Measurements from ENCODE around the gene DNAJC15. TPM values are rescaled to one million over a fixed set of nuclear protein-coding genes. Genes with fewer than 3 reads are reported as not detected.

Gene DNAJC15
- total RNA-seq, 4 donors from 2014 or later = 1.6 to 8.4 (median 4.1) TPM

DNA sequence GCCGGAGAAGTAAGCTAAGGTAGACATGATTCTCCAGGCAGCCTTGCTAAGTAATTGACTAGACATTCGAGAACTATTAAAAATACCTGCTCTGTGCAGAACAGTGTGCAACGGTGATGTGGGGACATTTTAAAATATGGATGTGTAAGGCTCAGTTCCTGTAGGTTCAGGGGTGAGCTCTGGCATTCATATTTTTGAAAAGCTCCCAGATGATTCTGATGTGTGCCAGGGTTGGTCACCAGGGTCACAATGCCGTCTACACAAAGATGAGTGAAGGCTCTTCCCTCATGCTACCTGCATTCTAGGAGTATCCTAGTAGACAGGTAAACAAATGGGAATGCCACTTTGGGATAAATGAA lies 30.6 kb upstream of the DNAJC15 start:
- DNase-seq (ENCODE audit: low spot score in 2 of 2) = no peak
- 56 to 68% methylated on average over 4 of the region's 4 CpGs for WGBS, 2 donors
- intact Hi-C loops (cut with DNase I; ENCODE audit: low total_unique reads) = no loop called here

DNA sequence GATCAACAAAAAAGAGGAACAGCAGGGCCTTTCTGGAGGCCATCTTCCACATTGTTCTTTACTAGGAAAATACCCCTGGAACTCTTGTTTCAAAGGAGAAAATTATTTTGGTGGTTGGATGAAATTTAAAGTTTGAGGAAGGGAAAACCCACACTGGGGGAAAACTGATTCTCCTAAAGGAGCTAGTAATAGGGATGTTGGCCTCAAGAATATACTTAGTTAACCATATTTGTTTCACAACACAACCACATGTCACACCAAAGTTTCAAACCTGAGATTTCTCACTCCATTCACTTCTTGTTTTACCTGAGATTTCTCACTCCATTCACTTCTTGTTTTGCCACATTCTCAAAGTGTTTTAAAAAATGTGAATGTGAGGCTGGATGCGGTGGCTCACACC lies 28.5 kb upstream of the DNAJC15 start:
- intact Hi-C loops (cut with DNase I; ENCODE audit: low total_unique reads) = no loop called here
- WGBS, 2 donors = 96 to 97% methylated on average over 1 of the region's 1 CpG

More for the DNA sequence above, 30.6 kb upstream of the DNAJC15 start:
- H3K4me3 ChIP-seq (ENCODE audit: low read depth, poor library complexity, severe bottlenecking) = no peak overlapping the region
- no peak for TF ChIP-seq POLR2A (IDR thresholded peaks at IDR 0.05)
- TF ChIP-seq, protein P1, sequence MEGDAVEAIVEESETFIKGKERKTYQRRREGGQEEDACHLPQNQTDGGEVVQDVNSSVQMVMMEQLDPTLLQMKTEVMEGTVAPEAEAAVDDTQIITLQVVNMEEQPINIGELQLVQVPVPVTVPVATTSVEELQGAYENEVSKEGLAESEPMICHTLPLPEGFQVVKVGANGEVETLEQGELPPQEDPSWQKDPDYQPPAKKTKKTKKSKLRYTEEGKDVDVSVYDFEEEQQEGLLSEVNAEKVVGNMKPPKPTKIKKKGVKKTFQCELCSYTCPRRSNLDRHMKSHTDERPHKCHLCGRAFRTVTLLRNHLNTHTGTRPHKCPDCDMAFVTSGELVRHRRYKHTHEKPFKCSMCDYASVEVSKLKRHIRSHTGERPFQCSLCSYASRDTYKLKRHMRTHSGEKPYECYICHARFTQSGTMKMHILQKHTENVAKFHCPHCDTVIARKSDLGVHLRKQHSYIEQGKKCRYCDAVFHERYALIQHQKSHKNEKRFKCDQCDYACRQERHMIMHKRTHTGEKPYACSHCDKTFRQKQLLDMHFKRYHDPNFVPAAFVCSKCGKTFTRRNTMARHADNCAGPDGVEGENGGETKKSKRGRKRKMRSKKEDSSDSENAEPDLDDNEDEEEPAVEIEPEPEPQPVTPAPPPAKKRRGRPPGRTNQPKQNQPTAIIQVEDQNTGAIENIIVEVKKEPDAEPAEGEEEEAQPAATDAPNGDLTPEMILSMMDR (IDR thresholded peaks at IDR 0.05) = no peak

DNA sequence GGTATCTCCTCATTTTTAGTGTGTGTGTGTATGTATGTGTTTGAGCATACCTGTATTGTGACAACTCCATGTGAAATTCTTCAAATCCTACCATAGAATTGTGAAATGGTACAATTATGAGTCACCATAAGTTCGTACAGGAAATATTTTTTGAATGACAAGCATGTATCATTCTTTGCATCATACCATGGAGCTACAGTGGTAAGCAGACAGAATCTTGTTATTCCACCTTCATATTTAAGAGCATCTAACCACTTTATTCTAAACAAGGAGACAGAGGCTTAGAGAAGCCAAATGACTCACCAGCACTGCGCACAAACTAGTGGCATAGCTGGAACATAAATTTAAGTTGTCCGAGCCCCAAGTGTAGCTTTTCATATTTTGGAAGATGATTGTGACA lies 26.8 kb upstream of the DNAJC15 start:
- WGBS, 2 donors = 48 to 76% methylated on average over 3 of the region's 3 CpGs
- DNase-seq (ENCODE audit: low spot score in 2 of 2) = no peak
- intact Hi-C loops (cut with DNase I; ENCODE audit: low total_unique reads) = no loop called here
- TF ChIP-seq, protein P1 (IDR thresholded peaks at IDR 0.05) = no peak
- TF ChIP-seq POLR2A (IDR thresholded peaks at IDR 0.05) = no peak
- no peak overlapping the region for H3K4me3 ChIP-seq (ENCODE audit: low read depth, poor library complexity, severe bottlenecking)

More for the DNA sequence above, 28.5 kb upstream of the DNAJC15 start:
- no peak for TF ChIP-seq POLR2A (IDR thresholded peaks at IDR 0.05)
- TF ChIP-seq, protein P1 (IDR thresholded peaks at IDR 0.05) = no peak
- no peak overlapping the region for H3K4me3 ChIP-seq (ENCODE audit: low read depth, poor library complexity, severe bottlenecking)
- no peak for DNase-seq (ENCODE audit: low spot score in 2 of 2)

DNA sequence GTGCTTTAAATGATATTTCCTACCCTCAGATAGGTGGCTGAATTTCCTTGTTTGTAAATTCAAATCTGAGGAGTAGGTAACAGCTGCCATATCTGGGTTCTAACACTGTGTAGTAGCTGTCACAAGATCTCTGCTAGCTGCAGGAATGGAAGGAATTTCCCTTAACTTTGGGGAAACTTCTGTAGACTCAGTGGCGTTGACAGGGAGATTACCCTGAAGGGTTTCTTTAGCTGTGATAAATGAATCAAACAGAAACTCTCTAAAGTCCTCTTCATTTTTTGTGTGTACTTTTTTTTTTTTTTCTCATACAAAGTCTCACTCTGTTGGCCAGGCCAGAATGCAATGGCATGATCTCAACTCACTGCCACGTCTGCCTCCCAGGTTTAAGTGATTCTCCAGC lies 26.0 kb upstream of the DNAJC15 start:
- TF ChIP-seq, protein P1 (IDR thresholded peaks at IDR 0.05) = no peak
- TF ChIP-seq POLR2A (IDR thresholded peaks at IDR 0.05) = no peak
- H3K4me3 ChIP-seq (ENCODE audit: low read depth, poor library complexity, severe bottlenecking) = no peak overlapping the region
- intact Hi-C loops (cut with DNase I; ENCODE audit: low total_unique reads) = no loop called here
- no peak for DNase-seq (ENCODE audit: low spot score in 2 of 2)
- 87 to 90% methylated on average over 2 of the region's 2 CpGs for WGBS, 2 donors

DNA sequence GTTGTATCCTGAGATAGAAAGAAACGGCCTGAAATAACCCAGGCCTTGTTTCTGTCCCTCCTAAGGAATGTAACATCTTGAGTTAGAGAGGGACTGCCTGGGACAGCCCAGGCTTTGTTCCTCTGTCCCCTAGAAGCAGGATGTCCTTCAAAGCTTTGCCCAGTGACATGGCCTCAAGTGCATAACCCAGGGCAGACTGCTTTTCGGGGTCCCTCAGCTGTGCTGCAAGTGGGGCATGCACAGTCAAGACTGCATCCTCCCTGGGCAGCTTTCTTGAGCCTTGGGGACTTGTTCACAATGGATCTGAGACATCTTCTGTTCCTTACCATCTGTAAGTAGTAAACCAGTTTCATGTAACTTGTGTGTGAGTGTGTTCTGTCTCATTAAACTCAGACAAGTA lies 23.9 kb upstream of the DNAJC15 start:
- H3K4me3 ChIP-seq (ENCODE audit: low read depth, poor library complexity, severe bottlenecking) = no peak overlapping the region
- intact Hi-C loops (cut with DNase I; ENCODE audit: low total_unique reads) = no loop called here
- 79 to 82% methylated on average over 2 of the region's 2 CpGs for WGBS, 2 donors
- no peak for DNase-seq (ENCODE audit: low spot score in 2 of 2)
- no peak for TF ChIP-seq POLR2A (IDR thresholded peaks at IDR 0.05)
- TF ChIP-seq, protein P1 (IDR thresholded peaks at IDR 0.05) = no peak

DNA sequence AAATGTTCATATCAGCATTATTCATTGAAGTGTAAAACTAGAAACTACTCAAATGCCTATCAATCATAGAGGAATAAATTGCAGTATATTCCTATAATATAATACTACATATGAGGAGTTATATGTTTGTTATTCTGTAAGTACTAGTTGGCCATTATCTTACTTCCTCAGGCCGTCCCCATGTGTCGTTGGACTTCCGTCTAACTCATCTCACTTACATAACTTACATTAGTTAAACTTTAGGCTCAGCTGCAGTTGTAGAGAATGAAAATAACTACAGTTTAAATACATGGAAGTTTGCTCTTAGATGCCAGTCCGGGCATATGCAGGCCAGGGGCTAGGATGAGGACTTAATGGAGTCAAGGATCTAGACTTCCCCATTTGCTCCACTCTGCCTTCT lies 22.7 kb upstream of the DNAJC15 start:
- WGBS, 2 donors = 67 to 72% methylated on average over 4 of the region's 4 CpGs
- TF ChIP-seq, protein P1 (IDR thresholded peaks at IDR 0.05) = no peak
- TF ChIP-seq POLR2A (IDR thresholded peaks at IDR 0.05) = no peak
- H3K4me3 ChIP-seq (ENCODE audit: low read depth, poor library complexity, severe bottlenecking) = no peak overlapping the region
- no peak for DNase-seq (ENCODE audit: low spot score in 2 of 2)
- intact Hi-C loops (cut with DNase I; ENCODE audit: low total_unique reads) = no loop called here

Data from lower leg skin (tissue), 4 donors.